ENCODE measurements around the gene SHB. TPM values are rescaled to one million over a fixed set of nuclear protein-coding genes. Genes with fewer than 3 reads are reported as not detected.
A peak's percentile ranks its signal among the peaks of the same experiment; 100 is the strongest.
"Not testable (repeated sequence)": the region's sequence is repeated elsewhere in the genome, so short reads cannot be mapped to it uniquely, and the experiment has no call there.

Gene SHB
- total RNA-seq, 4 donors from 2014 or later = 9.7 to 17.5 (median 14.2) TPM

DNA sequence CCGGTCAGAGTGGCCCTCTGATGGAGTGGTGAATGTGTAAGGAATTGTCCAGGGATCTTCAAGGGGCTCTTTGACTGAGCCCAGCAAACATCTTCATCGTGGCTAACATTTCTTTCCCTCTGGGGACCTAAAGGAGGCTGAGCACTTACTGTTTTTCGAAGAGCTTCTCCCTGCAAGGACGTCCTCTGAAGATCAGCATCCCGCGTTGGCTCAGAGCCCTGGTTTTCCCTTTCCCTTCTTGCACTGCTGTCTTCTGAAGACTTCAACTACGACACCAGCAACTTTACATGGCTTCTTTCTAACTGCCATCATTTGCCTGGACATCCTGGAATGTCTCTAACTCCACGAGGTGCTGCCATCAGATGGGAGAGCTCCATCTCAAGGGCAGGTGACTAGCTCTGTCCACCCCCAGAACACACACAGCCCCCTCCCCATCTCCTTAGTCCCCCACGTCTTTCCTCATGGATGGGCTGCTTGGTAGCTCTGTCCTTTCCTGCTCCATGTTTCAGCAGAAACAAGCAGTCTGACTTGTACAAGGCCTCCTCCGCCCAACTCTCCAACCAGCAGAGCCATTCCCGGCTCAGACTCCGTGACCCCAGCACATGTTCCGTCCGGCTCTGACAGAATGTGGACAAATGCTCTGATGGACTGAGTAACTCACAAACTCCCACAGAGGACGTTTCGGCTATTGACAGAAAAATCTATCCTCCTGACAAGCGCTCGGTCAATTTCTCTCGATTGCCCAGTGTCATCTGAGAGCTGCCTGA, 17.1 kb downstream of the SHB start:
- Histone ChIP-seq H3K4me1 (peaks cover 9 to 22% (median 15%) of the 10 kb centered on the region in 3 donors), H3K9me3 (no peaks in the 10 kb centered on the region), H3K36me3 (no peaks in the 10 kb centered on the region), H3K27ac (no peak overlapping the region), H3K4me3 (no peak overlapping the region), H3K27me3 (no peaks in the 10 kb centered on the region)
- no peak for ATAC-seq
- 75 to 83% methylated on average over 9 to 10 of the region's 19 CpGs for WGBS, 2 donors (ENCODE audit: low coverage in 1 of 2)
- TF ChIP-seq EP300 (IDR thresholded peaks at IDR 0.05) = no peak

DNA sequence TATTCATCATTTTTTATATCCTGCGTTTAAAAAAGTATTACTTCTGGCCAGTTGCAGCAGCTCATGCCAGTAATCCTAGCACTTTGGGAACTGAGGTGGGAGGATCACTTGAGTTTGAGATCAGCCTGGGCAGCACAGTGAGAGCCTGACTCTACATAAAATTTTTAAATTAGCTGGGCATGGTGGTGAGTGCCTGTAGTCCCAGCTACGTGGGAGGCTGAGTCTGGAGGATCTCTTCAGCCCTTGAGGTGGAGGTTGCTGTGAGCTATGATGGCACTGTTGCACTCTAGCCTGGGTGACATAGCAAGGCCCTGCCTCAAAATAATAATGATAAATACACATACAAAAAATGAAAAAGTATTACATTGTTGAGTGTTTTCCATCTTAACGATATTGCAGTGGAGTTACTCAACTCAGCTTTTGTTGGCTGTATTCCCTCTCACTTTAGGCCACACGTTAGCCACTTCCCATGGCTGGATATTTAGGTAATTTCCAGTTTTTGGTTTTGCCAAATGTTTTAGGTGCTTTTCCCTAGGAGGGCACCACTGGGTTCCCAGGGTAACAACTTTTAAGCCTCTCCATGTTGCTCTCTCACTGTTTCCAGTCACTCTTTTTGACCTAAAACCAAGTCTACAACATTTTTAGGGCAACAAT, 20.6 kb downstream of the SHB start:
- peak overlapping the region; percentile 36 to 87 (median 83) for H3K27ac ChIP-seq
- TF ChIP-seq POLR2AphosphoS5 (IDR thresholded peaks at IDR 0.05) = no peak
- no peak for TF ChIP-seq EP300 (IDR thresholded peaks at IDR 0.05)
- TF ChIP-seq POLR2A (IDR thresholded peaks at IDR 0.05) = no peak
- H3K4me3 ChIP-seq = no peak overlapping the region
- H3K4me1 ChIP-seq = peaks cover 9 to 39% (median 19%) of the 10 kb centered on the region in 3 donors
- ATAC-seq = no peak
- no peaks in the 10 kb centered on the region for H3K27me3 ChIP-seq
- H3K9me3 ChIP-seq = no peaks in the 10 kb centered on the region
- no peaks in the 10 kb centered on the region for H3K36me3 ChIP-seq
- 40 to 42% methylated on average over 4 of the region's 4 CpGs for WGBS, 2 donors (ENCODE audit: low coverage in 1 of 2)

GRCh38 chr9:38047301-38048251, 21.5 kb downstream of the SHB start:
- peak overlapping the region in 1 of 2 donors; percentile 32 for H3K4me3 ChIP-seq
- ATAC-seq = peak; percentile 72
- H3K9me3 ChIP-seq = no peaks in the 10 kb centered on the region
- 33 to 52% methylated on average over 4 to 6 of the region's 15 CpGs for whole genome bisulfite sequencing, 2 donors (ENCODE audit: low coverage in 1 of 2)
- H3K4me1 ChIP-seq = peaks cover 9 to 48% (median 19%) of the 10 kb centered on the region in 3 donors
- H3K36me3 ChIP-seq = no peaks in the 10 kb centered on the region
- no peaks in the 10 kb centered on the region for H3K27me3 ChIP-seq
- peak overlapping the region; percentile 36 to 87 (median 83) for H3K27ac ChIP-seq
- TF ChIP-seq POLR2AphosphoS5 (IDR thresholded peaks at IDR 0.05) = peak; percentile 71
- TF ChIP-seq, protein P1, sequence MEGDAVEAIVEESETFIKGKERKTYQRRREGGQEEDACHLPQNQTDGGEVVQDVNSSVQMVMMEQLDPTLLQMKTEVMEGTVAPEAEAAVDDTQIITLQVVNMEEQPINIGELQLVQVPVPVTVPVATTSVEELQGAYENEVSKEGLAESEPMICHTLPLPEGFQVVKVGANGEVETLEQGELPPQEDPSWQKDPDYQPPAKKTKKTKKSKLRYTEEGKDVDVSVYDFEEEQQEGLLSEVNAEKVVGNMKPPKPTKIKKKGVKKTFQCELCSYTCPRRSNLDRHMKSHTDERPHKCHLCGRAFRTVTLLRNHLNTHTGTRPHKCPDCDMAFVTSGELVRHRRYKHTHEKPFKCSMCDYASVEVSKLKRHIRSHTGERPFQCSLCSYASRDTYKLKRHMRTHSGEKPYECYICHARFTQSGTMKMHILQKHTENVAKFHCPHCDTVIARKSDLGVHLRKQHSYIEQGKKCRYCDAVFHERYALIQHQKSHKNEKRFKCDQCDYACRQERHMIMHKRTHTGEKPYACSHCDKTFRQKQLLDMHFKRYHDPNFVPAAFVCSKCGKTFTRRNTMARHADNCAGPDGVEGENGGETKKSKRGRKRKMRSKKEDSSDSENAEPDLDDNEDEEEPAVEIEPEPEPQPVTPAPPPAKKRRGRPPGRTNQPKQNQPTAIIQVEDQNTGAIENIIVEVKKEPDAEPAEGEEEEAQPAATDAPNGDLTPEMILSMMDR (IDR thresholded peaks at IDR 0.05) = no peak

DNA sequence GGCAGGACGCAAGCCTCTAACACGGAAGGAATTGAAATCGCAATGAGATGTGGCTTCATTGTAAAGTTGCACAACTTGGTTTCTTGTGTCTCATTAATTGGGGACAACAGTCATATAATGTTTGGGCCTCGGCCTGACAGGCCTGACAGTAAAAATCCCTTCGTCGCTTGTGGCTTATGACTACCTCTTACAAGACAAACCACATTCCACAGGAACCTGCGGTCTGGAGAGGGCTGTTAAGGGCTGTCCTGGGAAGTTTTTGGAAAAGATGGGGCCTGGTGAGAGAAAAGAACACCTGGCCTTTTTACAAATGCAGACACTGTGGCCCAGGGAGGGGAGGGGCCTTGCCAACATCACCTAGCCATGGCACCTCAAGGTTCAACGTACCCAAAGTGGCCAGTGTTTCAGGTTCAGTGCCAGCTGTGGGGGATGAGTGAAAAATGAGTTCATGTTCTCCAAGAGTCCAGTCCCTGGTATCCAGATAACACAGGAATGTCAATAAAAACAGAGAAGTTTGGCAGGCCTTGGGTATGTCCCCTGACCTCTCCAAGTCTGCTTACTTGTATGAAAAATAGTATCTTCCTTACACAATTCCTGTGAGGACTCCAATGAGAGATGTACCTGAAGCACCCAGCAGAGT, 22.2 kb downstream of the SHB start:
- 74 to 79% methylated on average over 5 of the region's 8 CpGs for WGBS, 2 donors (ENCODE audit: low coverage in 1 of 2)
- Histone ChIP-seq H3K27ac (peak overlapping the region; percentile 36 to 87 (median 83)), H3K9me3 (no peaks in the 10 kb centered on the region), H3K4me1 (peaks cover 9 to 56% (median 19%) of the 10 kb centered on the region in 3 donors), H3K27me3 (no peaks in the 10 kb centered on the region), H3K4me3 (no peak overlapping the region), H3K36me3 (no peaks in the 10 kb centered on the region)
- ATAC-seq = no peak
- TF ChIP-seq EP300 (IDR thresholded peaks at IDR 0.05) = no peak
- TF ChIP-seq POLR2A (IDR thresholded peaks at IDR 0.05) = no peak
- TF ChIP-seq, protein P1 (IDR thresholded peaks at IDR 0.05) = no peak
- no peak for TF ChIP-seq POLR2AphosphoS5 (IDR thresholded peaks at IDR 0.05)

DNA sequence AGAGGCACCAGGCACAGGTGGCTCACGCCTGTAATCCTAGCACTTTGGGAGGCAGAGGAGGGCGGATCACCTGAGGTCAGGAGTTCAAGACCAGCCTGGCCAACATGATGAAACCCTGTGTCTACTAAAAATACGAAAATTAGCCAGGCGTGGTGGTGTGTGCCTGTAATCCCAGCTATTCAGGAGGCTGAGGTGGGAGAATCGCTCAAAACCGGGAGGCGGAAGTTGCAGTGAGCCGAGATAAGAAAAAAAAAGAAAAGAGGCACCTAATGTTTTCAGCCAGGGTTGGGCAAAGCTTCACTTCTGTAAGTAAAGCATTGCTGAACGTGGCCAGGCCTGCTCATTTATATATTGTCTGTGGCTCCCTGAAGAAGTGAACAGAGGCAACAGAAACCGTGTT, 23.1 kb downstream of the SHB start:
- H3K36me3 ChIP-seq, H3K27me3 ChIP-seq, ATAC-seq, H3K9me3 ChIP-seq, H3K4me3 ChIP-seq: not testable (repeated sequence)
- peak overlapping the region in 1 of 4 donors; percentile 12 for H3K27ac ChIP-seq
- 85 to 89% methylated on average over 5 to 10 of the region's 10 CpGs for WGBS, 2 donors (ENCODE audit: low coverage in 1 of 2)
- H3K4me1 ChIP-seq = peaks cover 9 to 57% (median 19%) of the 10 kb centered on the region in 3 donors

DNA sequence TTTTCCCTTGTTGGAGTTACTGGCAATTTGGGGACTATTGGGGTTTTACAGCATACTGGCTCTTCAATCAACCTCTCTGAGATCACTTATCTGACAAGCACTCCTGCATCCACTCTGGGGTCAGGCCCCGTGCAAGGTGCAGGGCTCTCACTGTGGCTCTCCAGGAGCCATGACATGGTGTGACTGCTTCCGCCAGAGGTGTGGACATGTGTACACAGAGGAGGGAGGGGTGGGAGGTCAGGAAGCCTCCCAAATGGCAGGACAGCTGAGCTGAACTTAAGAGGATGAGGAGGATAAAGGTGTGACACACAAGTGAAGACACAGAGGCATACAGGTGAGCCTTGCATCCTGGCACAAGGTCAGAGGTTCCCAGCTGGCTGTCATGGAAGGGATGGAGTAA, 24.3 kb downstream of the SHB start:
- TF ChIP-seq POLR2A (IDR thresholded peaks at IDR 0.05) = no peak
- TF ChIP-seq, protein P1 (IDR thresholded peaks at IDR 0.05) = no peak
- TF ChIP-seq EP300 (IDR thresholded peaks at IDR 0.05) = no peak
- TF ChIP-seq POLR2AphosphoS5 (IDR thresholded peaks at IDR 0.05) = no peak
- Histone ChIP-seq H3K27ac (no peak overlapping the region), H3K36me3 (no peaks in the 10 kb centered on the region), H3K4me3 (no peak overlapping the region), H3K27me3 (no peaks in the 10 kb centered on the region), H3K9me3 (no peaks in the 10 kb centered on the region), H3K4me1 (peaks cover 9 to 65% (median 20%) of the 10 kb centered on the region in 3 donors)
- no peak for ATAC-seq
- no CpG with 5 or more reads among the region's 2 CpGs for WGBS, 2 donors (ENCODE audit: low coverage in 1 of 2)
